Measurements from ENCODE around the gene ATP2A3. TPM values are rescaled to one million over a fixed set of nuclear protein-coding genes. Genes with fewer than 3 reads are reported as not detected.

The ATP2A3 gene
- polyA plus RNA-seq, 3 donors = 6.9 to 46.5 (median 9.5) TPM

- no peaks in the 10 kb centered on the region for H3K79me2 ChIP-seq (ENCODE audit: insufficient read depth, low read length)
- H3K27ac ChIP-seq (ENCODE audit: low read depth in 1 of 2, low read length in 2 of 2) = no peak overlapping the region
- no peak overlapping the region for H3K4me2 ChIP-seq (replicated peaks; ENCODE audit: extremely low read depth, low read length, poor library complexity, severe bottlenecking)
- Mint-ChIP-seq H3K27me3 (ENCODE audit: low read depth in 3 of 3) (peaks cover 13 to 32% (median 23%) of the 10 kb centered on the region in 3 donors), H3K4me3 (no peak overlapping the region), H3K9me3 (peaks cover 9 to 15% (median 13%) of the 10 kb centered on the region in 7 donors), H3K27ac (peak overlapping the region in 1 of 7 donors; percentile 81), H3K36me3 (no peaks in the 10 kb centered on the region), H3K4me1 (peaks cover 25% of the 10 kb centered on the region)
- no peaks in the 10 kb centered on the region for H3K36me3 ChIP-seq (replicated peaks in 1 of 2; ENCODE audit: control insufficient read depth in 1 of 2, insufficient read depth in 2 of 2, low read length in 2 of 2)
- intact Hi-C loops (cut with micrococcal nuclease) = no loop called here
- no peak overlapping the region for H2AFZ ChIP-seq (ENCODE audit: insufficient read depth, low read depth, low read length, poor library complexity, severe bottlenecking)
- H3K27me3 ChIP-seq (ENCODE audit: control insufficient read depth in 2 of 2, insufficient read depth in 2 of 2, low read length in 2 of 2) = peaks cover 0 to 4% of the 10 kb centered on the region in 2 donors
- no peak overlapping the region for H3K9ac ChIP-seq (ENCODE audit: insufficient read depth, low read length, poor library complexity, severe bottlenecking)
- 94% methylated on average over 6 of the region's 6 CpGs for WGBS (ENCODE audit: insufficient coverage)
- H3K4me1 ChIP-seq (ENCODE audit: control insufficient read depth in 1 of 2, insufficient read depth in 2 of 2, low read length in 2 of 2) = peaks cover 20 to 23% of the 10 kb centered on the region in 2 donors
- no peaks in the 10 kb centered on the region for H4K20me1 ChIP-seq (ENCODE audit: insufficient read depth, low read length)
- no peak for DNase-seq
- TF ChIP-seq, protein P1, sequence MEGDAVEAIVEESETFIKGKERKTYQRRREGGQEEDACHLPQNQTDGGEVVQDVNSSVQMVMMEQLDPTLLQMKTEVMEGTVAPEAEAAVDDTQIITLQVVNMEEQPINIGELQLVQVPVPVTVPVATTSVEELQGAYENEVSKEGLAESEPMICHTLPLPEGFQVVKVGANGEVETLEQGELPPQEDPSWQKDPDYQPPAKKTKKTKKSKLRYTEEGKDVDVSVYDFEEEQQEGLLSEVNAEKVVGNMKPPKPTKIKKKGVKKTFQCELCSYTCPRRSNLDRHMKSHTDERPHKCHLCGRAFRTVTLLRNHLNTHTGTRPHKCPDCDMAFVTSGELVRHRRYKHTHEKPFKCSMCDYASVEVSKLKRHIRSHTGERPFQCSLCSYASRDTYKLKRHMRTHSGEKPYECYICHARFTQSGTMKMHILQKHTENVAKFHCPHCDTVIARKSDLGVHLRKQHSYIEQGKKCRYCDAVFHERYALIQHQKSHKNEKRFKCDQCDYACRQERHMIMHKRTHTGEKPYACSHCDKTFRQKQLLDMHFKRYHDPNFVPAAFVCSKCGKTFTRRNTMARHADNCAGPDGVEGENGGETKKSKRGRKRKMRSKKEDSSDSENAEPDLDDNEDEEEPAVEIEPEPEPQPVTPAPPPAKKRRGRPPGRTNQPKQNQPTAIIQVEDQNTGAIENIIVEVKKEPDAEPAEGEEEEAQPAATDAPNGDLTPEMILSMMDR (IDR thresholded peaks at IDR 0.05) = no peak
- no peak overlapping the region for H3K4me3 ChIP-seq (replicated peaks in 1 of 3; ENCODE audit: low read depth in 2 of 3, low read length in 3 of 3)
- H3K9me3 ChIP-seq (replicated peaks in 1 of 2; ENCODE audit: control insufficient read depth in 1 of 2, insufficient read depth in 1 of 2, low read length in 2 of 2) = peaks cover 6 to 9% of the 10 kb centered on the region in 2 donors
Observed at GRCh38 chr17:3970668-3971067, 6.4 kb upstream of the ATP2A3 start.

GRCh38 chr17:3969963-3970362 lies 5.7 kb upstream of the ATP2A3 start:
- no peak overlapping the region for H2AFZ ChIP-seq (ENCODE audit: insufficient read depth, low read depth, low read length, poor library complexity, severe bottlenecking)
- intact Hi-C loops (cut with micrococcal nuclease) = no loop called here
- no peak overlapping the region for H3K4me3 ChIP-seq (replicated peaks in 1 of 3; ENCODE audit: low read depth in 2 of 3, low read length in 3 of 3)
- no peak overlapping the region for H3K9ac ChIP-seq (ENCODE audit: insufficient read depth, low read length, poor library complexity, severe bottlenecking)
- DNase-seq = no peak
- H3K9me3 ChIP-seq (replicated peaks in 1 of 2; ENCODE audit: control insufficient read depth in 1 of 2, insufficient read depth in 1 of 2, low read length in 2 of 2) = peaks cover 3 to 5% of the 10 kb centered on the region in 2 donors
- WGBS (ENCODE audit: insufficient coverage) = 78% methylated on average over 2 of the region's 7 CpGs
- peaks cover 26 to 30% of the 10 kb centered on the region in 2 donors for H3K4me1 ChIP-seq (ENCODE audit: control insufficient read depth in 1 of 2, insufficient read depth in 2 of 2, low read length in 2 of 2)
- H3K27me3 ChIP-seq (ENCODE audit: control insufficient read depth in 2 of 2, insufficient read depth in 2 of 2, low read length in 2 of 2) = peaks cover 0 to 4% of the 10 kb centered on the region in 2 donors
- H3K79me2 ChIP-seq (ENCODE audit: insufficient read depth, low read length) = no peaks in the 10 kb centered on the region
- peaks cover 14 to 32% (median 23%) of the 10 kb centered on the region in 3 donors for H3K27me3 Mint-ChIP-seq (ENCODE audit: low read depth in 3 of 3)
- H3K4me1 Mint-ChIP-seq = peaks cover 31% of the 10 kb centered on the region
- H3K4me2 ChIP-seq (replicated peaks; ENCODE audit: extremely low read depth, low read length, poor library complexity, severe bottlenecking) = no peak overlapping the region
- H4K20me1 ChIP-seq (ENCODE audit: insufficient read depth, low read length) = no peaks in the 10 kb centered on the region
- no peak overlapping the region for H3K4me3 Mint-ChIP-seq
- H3K27ac Mint-ChIP-seq = no peak overlapping the region
- no peaks in the 10 kb centered on the region for H3K36me3 Mint-ChIP-seq
- TF ChIP-seq, protein P1 (IDR thresholded peaks at IDR 0.05) = no peak
- peaks cover 5 to 8% (median 6%) of the 10 kb centered on the region in 7 donors for H3K9me3 Mint-ChIP-seq
- no peaks in the 10 kb centered on the region for H3K36me3 ChIP-seq (replicated peaks in 1 of 2; ENCODE audit: control insufficient read depth in 1 of 2, insufficient read depth in 2 of 2, low read length in 2 of 2)
- no peak overlapping the region for H3K27ac ChIP-seq (ENCODE audit: low read depth in 1 of 2, low read length in 2 of 2)

Measured in CD14-positive monocyte (primary cell).